Mesenteric fat pad (tissue), 1 donor: ENCODE data around the gene MEI1. TPM values are rescaled to one million over a fixed set of nuclear protein-coding genes. Genes with fewer than 3 reads are reported as not detected.
"Not testable (repeated sequence)": the region's sequence is repeated elsewhere in the genome, so short reads cannot be mapped to it uniquely, and the experiment has no call there.

Source experiments
- DNase-seq: peaks from one replicate; pipeline ENCODE4 v3.0.0-alpha.2; 2020; ENCODE audit warnings: low spot score
- long read RNA-seq: library from polyadenylated mRNA; unstranded; transcript quantifications from one replicate; pipeline ENCODE4 v2.0.0, GENCODE V29; 2020
- total RNA-seq: library from RNA; stranded (reverse); fragmentation: NEBNext Ultra II Directional; extraction: Animal tissue kit (Norgen Biotek cat#: 25700); gene quantifications from one replicate; pipeline ENCODE4 v1.2.1, GENCODE V29; 2021
- donor health status: DM: yes; HTN: yes; CAD: no.

Gene MEI1
- total RNA-seq, result 2.2 TPM
- long read RNA-seq, partial matches to known transcripts, result 0 of 2 reads
- long read RNA-seq, other reads (novel, unspliced or antisense), result 1 of 2 reads

DNA sequence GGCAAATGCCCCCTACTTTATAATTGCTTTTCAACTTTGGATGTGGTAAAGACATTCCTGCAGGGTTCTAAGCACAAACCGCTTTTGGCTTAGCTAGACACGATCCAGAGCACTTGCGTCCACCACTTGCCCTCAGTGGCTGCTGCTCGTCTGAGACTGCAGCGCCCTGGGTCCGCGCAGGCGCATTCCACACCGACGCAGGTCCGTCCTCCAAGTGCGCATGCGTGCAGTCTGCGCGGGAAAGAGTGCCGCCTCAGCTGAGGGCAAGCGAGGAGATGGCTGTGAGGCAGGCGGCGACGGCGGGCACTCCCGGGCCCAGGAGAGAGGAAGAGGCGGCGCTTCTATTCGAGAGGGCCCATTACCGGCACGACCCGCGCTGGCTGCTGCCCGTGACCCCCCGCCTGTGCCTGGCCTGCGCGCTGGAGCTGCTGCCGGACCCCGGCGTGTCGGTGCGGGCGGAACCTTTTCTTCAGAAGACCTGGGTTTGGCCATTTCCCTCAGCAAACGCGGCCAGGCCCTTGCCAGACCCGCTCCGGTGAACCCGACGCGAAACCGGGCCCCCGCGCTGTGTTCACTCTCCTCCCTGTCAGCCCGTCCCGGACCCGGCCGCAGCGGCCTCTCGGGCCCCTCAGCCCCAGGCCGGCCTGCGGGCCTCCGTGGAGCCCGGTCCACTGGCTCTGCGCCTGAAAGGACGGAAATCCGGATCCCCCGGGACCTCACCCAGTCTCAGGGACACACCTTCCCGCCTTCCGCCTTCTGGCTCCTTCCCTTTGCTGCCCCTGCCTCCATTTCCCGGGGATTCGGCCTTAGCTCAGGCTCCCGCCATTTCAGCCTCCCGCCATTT is at the start of gene MEI1:
MEI1 (plus strand) TSS at position 240 of the 844 bp plus-strand sequence; CDS start at position 276, 36 bp downstream.
- peak; percentile 95 for DNase-seq

- DNase-seq, result no peak
Observed at GRCh38 chr22:41650229-41650628, 49.1 kb upstream of the MEI1 start.

DNA sequence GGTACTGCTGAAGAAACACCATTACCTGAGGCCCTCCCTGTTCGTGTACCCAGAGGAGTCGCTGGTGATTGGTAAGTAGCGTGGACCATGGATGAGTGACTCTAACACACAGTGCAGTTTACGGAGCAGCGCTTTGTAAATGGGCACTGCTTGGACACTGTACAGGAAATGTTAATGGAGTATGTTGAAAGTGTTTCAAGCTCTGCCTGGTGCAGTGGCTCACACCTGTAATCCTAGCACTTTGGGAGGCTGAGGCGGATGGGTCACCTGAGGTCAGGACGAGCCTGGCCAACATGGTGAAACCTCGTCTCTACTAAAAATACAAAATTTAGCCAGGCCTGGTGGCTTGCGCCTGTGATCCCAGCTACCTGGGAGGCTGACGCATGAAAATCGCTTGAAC is 48.5 kb upstream of the MEI1 start:
- no peak for DNase-seq

DNA sequence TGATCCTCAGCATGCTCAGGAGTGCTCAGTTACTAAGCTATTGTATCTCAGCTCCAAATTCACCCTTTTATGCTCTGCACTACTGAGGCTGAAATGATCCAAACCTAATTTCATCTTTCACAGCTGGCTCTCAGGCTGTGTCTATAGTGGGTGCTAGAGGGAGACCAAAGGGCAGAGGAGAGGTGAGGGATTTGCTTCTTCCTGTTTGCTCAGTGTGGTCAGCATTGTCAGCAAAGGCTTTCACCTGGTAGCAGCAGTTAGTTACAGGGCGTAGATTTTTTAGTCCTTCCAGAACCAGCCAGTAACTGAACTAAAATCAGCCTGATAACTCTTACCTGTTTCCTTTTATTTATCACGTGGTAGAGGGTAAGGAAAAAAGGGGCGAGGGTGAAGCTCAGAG is 45.0 kb upstream of the MEI1 start:
- no peak for DNase-seq

GRCh38 chr22:41656556-41656955 is 42.7 kb upstream of the MEI1 start:
- DNase-seq, result peak; percentile 24

- peak; percentile 76 for DNase-seq
Observed at GRCh38 chr22:41657709-41658108, 41.6 kb upstream of the MEI1 start.

GRCh38 chr22:41658869-41659268 is 40.4 kb upstream of the MEI1 start:
- no peak for DNase-seq

DNA sequence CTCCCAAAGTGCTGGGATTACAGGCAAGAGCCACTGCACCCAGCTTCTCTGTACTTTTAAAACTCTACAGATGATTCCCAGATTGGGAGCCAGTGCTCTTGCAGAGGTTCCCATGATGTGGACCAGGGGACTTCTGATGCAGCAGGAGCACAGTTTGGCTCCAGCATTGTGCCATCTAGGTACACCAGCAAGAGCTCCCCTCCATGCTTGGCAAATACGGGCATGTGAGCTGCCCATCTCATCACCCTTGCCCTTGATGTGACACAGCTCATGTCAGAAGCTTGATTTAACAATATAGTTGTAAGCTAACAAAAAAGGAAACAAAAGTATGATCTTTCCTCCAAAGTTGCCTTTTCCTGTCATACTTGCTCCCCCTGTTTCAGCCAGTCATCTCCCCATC is 39.4 kb upstream of the MEI1 start:
- DNase-seq, result peak; percentile 45

GRCh38 chr22:41660416-41660815 is 38.9 kb upstream of the MEI1 start:
- no peak for DNase-seq

DNA sequence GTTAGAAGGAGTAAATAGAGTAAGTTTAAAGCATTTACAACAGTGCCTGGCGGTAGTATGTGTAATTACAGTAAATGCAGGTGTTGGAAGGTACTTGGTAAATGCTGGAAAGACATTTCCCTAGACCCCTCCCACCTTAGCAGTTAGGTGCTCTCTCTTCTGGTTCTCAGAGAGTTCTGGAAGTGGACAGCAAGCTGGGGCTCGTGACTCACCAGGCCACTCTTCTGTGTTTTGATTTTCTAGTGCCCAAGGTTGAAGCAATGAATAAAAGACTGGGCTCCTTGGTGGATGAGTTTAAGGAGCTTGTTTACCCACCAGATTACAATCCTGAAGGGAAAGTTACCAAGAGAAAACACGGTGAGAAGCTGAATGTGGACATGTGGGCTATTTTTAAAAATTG is 38.2 kb upstream of the MEI1 start:
- DNase-seq, result no peak

DNA sequence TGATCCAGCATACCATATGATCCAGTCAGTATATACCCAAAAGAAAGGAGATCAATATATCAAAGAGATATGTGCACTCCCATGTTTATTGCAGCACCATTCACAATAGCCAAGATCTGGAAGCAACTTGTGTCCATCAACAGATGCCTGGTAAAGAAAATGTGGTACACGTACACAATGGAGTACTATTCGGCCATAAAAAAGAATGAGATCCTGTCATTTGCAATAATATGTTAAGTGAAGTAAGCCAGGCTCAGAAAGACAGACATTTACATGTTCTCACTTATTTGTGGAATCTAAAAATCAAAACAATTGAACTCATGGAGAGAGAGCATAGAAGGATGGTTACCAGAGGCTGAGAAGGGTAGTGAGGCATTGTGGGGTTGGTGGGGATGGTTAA is 37.6 kb upstream of the MEI1 start:
- DNase-seq, result no peak

- DNase-seq, result peak; percentile 69
Observed at GRCh38 chr22:41663594-41663993, 35.7 kb upstream of the MEI1 start.

- no peak for DNase-seq
Observed at GRCh38 chr22:41664490-41664889, 34.8 kb upstream of the MEI1 start.

DNA sequence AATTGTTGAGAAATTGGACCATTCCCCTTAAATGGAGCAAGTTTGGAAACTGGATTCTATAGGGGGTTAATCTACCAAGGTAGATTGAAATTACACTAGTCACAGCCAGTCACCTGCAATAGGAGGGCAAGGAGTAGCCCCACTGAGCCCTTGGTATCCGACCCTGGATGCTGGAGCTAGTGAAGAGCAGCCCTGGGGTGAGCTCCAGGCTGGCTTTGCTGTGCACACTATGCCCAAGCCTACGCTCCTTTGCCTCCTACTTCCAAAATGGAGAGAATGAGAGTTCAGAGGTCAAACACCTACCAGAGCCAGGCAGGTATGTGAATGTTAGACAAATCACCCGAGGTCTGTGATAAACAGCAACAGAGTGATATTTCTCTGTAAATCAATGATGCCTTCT is 34.4 kb upstream of the MEI1 start:
- no peak for DNase-seq

DNA sequence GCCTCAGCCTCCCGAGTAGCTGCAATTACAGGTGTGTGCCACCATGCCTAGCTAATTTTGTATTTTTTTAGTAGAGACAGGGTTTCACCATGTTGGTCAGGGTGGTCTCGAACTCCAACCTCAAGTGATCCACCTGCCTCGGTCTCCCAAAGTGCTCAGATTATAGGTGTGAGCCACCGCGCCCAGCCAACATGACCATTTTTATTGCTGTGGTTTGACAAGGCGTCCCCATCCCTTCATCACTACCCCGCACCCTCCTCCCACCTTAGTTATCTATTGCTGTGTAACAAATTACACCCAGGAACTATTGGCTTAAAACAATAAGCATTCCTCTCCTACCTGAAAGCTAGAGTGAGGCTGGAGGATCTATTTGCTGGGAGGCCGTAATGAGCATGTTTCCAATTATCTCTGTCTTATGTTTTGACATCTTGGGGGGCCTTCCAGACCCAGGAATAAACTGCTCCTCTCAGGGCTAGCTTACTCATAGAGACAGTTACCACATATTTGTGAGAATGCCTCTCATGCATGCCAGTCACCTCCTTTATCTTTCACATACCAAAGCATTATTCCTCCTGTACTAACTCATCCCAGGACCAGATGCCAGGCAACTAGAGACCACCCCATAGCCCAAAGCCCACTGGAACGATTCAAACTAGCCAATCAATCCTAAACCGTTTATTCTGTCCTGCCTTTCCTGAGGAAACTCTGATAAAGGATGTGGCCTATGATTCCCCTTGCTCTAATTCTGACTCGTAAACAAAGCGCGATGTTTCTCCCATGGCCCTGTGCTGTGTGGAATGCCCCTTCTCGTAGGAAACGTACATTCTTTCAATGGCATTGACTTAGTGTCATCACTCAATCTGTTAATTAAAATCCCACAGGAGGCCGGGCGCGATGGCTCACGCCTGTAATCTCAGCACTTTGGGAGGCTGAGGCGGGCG is 30.1 kb upstream of the MEI1 start:
- no peak for DNase-seq

DNA sequence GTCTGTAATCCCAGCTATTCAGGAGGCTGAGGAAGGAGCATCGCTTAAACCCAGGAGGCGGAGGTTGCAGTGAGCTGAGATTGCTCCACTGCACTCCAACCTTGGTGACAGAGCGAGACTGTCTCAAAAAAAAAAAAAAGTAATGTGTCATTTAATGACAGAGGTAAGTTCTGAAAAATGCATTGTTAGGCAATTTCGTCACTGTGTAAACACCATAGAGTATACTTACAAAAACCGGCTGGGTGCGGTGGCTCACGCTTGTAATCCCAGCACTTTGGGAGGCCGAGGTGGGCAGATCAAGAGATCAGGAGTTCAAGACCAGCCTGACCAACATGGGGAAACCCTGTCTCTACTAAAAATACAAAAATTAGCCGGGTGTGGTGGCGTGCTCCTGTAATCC is 27.2 kb upstream of the MEI1 start:
- DNase-seq, result not testable (repeated sequence)

- no peak for DNase-seq
Observed at GRCh38 chr22:41672780-41673509, 26.4 kb upstream of the MEI1 start.

GRCh38 chr22:41674846-41675340 is 24.4 kb upstream of the MEI1 start:
- DNase-seq, result no peak

DNA sequence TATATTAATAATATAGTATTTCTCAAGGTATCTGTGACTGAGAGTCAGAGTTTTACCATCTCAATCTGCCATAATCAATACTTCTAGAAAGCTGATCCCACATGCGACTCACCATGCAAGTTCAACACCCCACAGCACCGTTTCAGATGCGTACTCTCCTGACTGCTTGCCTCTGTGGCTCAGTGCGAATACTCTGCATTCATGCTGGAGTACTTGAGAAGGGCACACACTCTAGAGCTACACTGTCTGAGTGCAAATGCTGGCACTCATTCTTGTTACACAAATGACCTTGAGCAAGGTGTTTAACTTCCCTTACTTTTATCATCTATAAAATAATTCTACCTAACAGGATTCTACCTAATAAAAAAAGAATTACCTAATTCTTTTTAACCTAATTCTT is 23.2 kb upstream of the MEI1 start:
- no peak for DNase-seq

GRCh38 chr22:41681616-41682015 is 17.7 kb upstream of the MEI1 start:
- DNase-seq, result no peak
